ENCODE measurements around the gene TTC7B.

DNA sequence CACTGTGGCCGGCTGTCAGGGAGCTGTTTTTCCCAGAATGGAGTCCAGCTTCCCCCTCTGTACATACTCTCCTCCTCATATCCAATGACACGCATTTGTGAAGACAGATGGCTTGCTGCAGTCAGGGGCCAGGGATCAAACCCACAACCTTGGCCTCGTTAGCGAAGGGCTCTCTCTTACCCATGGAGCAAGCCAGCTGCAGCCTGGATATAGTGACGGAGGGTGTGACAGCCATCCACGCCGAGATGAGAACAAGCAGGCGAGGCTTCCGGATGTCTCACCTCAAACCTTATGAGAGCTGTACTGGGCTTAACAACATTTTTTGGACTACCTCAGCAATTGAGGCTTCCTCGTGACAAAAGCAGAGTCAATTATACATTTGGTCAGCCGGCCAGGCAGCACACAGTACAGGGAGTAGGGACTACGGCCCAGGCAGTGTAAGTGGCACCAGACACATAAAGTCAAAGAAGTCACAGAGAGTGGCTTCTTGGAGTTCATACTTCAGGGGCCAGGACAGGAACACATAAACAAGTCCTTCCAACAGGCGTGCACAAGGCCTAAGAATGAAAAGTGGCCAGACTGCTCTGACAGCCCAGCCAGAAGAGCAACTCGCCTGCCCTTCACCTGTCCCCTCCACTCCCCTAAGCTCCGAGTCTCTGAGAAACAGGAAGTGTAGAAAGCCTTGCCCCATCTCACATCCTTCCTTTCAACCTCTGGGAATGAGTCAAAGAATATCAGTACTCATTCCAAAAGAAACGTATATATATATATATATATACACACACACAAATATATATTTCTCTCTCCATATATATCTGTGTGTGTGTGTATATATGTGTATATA lies 115.1 kb downstream of the TTC7B start:
- TF ChIP-seq, protein P1, sequence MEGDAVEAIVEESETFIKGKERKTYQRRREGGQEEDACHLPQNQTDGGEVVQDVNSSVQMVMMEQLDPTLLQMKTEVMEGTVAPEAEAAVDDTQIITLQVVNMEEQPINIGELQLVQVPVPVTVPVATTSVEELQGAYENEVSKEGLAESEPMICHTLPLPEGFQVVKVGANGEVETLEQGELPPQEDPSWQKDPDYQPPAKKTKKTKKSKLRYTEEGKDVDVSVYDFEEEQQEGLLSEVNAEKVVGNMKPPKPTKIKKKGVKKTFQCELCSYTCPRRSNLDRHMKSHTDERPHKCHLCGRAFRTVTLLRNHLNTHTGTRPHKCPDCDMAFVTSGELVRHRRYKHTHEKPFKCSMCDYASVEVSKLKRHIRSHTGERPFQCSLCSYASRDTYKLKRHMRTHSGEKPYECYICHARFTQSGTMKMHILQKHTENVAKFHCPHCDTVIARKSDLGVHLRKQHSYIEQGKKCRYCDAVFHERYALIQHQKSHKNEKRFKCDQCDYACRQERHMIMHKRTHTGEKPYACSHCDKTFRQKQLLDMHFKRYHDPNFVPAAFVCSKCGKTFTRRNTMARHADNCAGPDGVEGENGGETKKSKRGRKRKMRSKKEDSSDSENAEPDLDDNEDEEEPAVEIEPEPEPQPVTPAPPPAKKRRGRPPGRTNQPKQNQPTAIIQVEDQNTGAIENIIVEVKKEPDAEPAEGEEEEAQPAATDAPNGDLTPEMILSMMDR (IDR thresholded peaks at IDR 0.05) = no peak
- TF ChIP-seq EZH2 (IDR thresholded peaks at IDR 0.05; ENCODE audit: borderline replicate concordance, insufficient read depth, low read depth, low read length, poor library complexity, severe bottlenecking) = no peak
